Fibroblast of lung (primary cell): Measurements from ENCODE around the gene VSIR.

Experiments
- EZH2 ChIP-seq: IDR thresholded peaks from 2 replicates; pipeline ENCODE4 v1.5.1; 2012; ENCODE audit warnings: low read length, control low read depth, mild to moderate bottlenecking; ENCODE audit errors: missing control alignments
- TF ChIP-seq, protein P1 (sequence below), 2 donors: IDR thresholded peaks in 1 of 2; conservative IDR thresholded peaks in 1 of 2; 1 replicate in 1 of 2; 2 replicates in 1 of 2; pipeline ENCODE4 v1.5.1; 2011 to 2012; ENCODE audit warnings: low read length in 2 of 2, control low read depth in 1 of 2, inconsistent platforms in 1 of 2, low read depth in 1 of 2, mild to moderate bottlenecking in 1 of 2

GRCh38 chr10:71721313-71721712 lies 52.0 kb downstream of the VSIR start:
- TF ChIP-seq, protein P1, sequence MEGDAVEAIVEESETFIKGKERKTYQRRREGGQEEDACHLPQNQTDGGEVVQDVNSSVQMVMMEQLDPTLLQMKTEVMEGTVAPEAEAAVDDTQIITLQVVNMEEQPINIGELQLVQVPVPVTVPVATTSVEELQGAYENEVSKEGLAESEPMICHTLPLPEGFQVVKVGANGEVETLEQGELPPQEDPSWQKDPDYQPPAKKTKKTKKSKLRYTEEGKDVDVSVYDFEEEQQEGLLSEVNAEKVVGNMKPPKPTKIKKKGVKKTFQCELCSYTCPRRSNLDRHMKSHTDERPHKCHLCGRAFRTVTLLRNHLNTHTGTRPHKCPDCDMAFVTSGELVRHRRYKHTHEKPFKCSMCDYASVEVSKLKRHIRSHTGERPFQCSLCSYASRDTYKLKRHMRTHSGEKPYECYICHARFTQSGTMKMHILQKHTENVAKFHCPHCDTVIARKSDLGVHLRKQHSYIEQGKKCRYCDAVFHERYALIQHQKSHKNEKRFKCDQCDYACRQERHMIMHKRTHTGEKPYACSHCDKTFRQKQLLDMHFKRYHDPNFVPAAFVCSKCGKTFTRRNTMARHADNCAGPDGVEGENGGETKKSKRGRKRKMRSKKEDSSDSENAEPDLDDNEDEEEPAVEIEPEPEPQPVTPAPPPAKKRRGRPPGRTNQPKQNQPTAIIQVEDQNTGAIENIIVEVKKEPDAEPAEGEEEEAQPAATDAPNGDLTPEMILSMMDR (conservative IDR thresholded peaks at IDR 0.05 in 1 of 2, IDR thresholded peaks at IDR 0.05 in 1 of 2; ENCODE audit: low read depth in 1 of 2, low read length in 2 of 2), result no peak
- TF ChIP-seq EZH2, result no peak
